Hair follicular keratinocyte (primary cell): ENCODE data around the gene SEC16A. TPM values are rescaled to one million over a fixed set of nuclear protein-coding genes. Genes with fewer than 3 reads are reported as not detected.

Experiments used
- total RNA-seq: library from RNA; depleted of rRNA; stranded (reverse); fragments of >200 nt; gene quantifications from 2 replicates; pipeline ENCODE4 v1.2.3, GENCODE V29; 2015

Gene SEC16A
- total RNA-seq: 45.4 and 52.5 TPM in 2 replicates

GRCh38 chr9:136482793-136483588 is at the start of gene SEC16A:
Gene SEC16A (minus strand): TSS chr9:136483040. CDS start chr9:136477615, 5,425 bp downstream.

GRCh38 chr9:136439481-136440408 is 43.1 kb downstream of the SEC16A start, which contains the start of gene INPP5E:
Gene INPP5E (minus strand): TSS chr9:136439845. CDS start chr9:136439419, 426 bp downstream.

GRCh38 chr9:136410500-136411287 is 72.1 kb downstream of the SEC16A start, which contains the start of the genes ENTR1 and PMPCA:
Gene ENTR1 (minus strand): TSS chr9:136410614. CDS start chr9:136410397, 217 bp downstream.
Gene PMPCA (plus strand): TSS chr9:136410658. CDS start chr9:136410669, 11 bp downstream.

DNA sequence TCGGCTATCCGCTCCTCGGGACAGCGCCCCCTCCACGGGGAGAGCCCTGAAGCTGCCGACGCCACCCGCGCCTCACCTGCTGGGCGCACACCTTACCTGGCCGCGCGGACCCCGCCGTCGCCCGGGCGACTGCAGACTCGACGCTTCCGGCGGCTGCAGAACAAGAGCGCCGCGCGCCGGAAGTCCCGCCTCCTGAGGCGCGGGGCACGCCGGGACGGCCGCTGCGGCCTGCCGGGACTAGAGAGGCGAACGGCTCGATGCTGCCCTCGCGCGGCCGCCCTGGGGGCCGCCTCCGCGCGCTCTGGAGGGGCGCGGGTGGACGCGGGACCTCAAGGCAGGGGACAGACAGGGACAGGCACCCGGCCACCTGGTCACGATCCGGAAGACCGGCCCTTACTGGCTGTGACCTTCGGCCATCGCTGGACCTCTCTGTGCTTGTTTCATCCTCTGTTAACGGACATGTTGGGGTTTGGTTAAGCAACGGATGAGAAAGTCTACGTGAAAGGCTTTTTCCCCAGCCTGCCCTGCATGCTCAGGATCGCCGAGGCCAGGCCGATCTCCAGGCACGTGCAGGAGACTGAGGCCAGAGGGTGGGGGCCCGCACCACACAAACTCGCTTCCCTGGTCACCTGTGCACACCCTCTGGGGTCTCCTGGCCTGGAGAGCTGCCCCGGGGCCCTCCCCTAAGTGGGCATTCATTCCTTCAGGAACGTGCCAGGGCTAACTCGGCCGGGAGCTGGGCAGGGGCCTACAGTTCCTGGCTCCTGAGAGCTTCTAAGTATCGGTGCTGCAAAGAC is 82.6 kb downstream of the SEC16A start, which contains the start of gene SNAPC4:
Gene SNAPC4 (minus strand): TSS at position 133 of the 797 bp plus-strand sequence. CDS start 1,742 bp downstream, outside the sequence.

Other genes with a start within 250 kb of the SEC16A start
- 12.3 and 15.1 TPM in 2 replicates for gene QSOX2, start 237.2 kb downstream of the SEC16A start, total RNA-seq
- gene CCDC187, start 178.9 kb downstream of the SEC16A start, total RNA-seq: not detected in 2 replicates
- gene GPSM1, start 155.5 kb downstream of the SEC16A start, total RNA-seq: 6.9 and 18.3 TPM in 2 replicates
- 25.3 and 30.5 TPM in 2 replicates for gene DNLZ, start 119.3 kb downstream of the SEC16A start, total RNA-seq
- gene CARD9, start 109.4 kb downstream of the SEC16A start, total RNA-seq: 0.08 and 0.19 TPM in 2 replicates
- 7.6 and 10.5 TPM in 2 replicates for gene SNAPC4, start 82.9 kb downstream of the SEC16A start, total RNA-seq
- gene ENTR1, start 72.4 kb downstream of the SEC16A start, total RNA-seq: 48.7 and 61.1 TPM in 2 replicates
- gene PMPCA, start 72.4 kb downstream of the SEC16A start, total RNA-seq: 45.6 and 64.0 TPM in 2 replicates
- 8.8 and 10.5 TPM in 2 replicates for gene INPP5E, start 43.2 kb downstream of the SEC16A start, total RNA-seq
- 62.9 and 93.1 TPM in 2 replicates for gene NOTCH1, start 63.0 kb upstream of the SEC16A start, total RNA-seq
- gene EGFL7, start 179.9 kb upstream of the SEC16A start, total RNA-seq: 11.1 and 18.8 TPM in 2 replicates
- 52.2 and 74.0 TPM in 2 replicates for gene AGPAT2, start 204.4 kb upstream of the SEC16A start, total RNA-seq
- 0.08 and 0.47 TPM in 2 replicates for gene DIPK1B, start 229.5 kb upstream of the SEC16A start, total RNA-seq